HG02623 (cell line): Measurements from ENCODE around the gene EPHB1.
"Not testable (repeated sequence)": the region's sequence is repeated elsewhere in the genome, so short reads cannot be mapped to it uniquely, and the experiment has no call there.

ENCODE experiments used
- ATAC-seq: cut with Tn5 transposase; IDR thresholded peaks from one replicate; pipeline ENCODE4 v1.9.1; 2021; ENCODE audit warnings: moderate library complexity; ENCODE audit not compliant: unreplicated experiment

EPHB1 gene

DNA sequence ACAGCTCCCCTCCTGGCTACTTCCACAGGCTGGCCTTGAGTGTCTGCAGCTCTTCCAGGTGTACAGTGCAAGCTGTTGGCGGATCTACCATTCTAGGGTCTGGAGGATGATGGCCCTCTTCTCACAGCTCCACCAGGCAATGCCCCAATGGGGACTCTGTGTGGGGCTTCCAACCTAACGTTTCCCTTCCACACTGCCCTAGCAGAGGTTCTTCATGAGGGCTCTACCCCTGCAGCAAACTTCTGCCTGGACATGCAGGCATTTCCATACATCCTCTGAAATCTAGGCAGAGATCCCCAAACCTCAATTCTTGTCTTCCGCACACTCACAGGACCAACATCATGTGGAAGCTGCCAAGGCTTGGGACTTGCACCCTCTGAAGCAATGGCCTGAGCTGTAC, 438.4 kb downstream of the EPHB1 start:
- ATAC-seq, result not testable (repeated sequence)

DNA sequence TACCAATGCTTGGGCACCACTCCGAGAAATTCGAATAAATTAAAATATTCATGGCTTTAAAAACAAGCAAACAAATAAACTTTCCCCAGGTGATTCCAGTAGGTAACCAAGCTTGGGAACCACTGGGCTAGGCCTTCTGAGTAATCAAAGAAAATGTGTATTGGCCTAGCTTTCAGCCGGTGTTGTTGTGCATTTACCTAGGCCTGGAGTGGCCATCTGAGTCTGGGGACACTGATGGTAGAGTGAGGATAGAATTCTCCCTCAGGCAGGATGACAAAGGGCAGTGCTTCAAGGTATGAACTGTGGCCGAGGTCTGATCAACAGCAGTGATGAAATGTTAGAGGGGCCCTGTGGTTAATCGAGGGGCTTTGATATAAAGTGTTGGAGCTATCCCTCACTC, 440.5 kb downstream of the EPHB1 start:
- ATAC-seq, result no peak

- no peak for ATAC-seq
These were observed 442.5 kb downstream of the EPHB1 start for GRCh38 chr3:135237371-135238143.

GRCh38 chr3:135238236-135238830, 443.3 kb downstream of the EPHB1 start:
- no peak for ATAC-seq

- ATAC-seq, result no peak
These were observed 444.0 kb downstream of the EPHB1 start for GRCh38 chr3:135238871-135239614.

GRCh38 chr3:135239615-135239884, 444.5 kb downstream of the EPHB1 start:
- ATAC-seq, result no peak

GRCh38 chr3:135240426-135240825, 445.4 kb downstream of the EPHB1 start:
- no peak for ATAC-seq

- ATAC-seq, result no peak
These were observed 447.2 kb downstream of the EPHB1 start for GRCh38 chr3:135242285-135242684.

DNA sequence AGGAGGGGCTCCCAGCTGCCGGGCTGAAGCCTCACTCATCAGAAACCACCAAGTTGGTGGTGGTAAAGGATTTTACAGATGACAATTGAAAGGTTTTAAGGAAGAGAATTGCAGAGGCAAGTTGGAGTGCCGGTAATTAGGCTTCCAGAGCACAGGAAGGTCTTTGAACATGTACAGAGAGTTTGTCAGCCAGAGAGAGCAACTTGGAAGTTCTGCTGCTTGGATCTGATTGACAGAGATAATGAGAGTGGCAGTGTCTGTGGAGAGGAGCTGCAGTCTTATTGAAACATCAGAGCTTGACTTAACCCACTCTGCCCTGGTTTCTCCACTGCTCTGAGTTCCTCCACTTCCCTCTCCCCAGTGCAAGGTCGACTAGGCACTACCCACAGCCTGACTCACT, 448.6 kb downstream of the EPHB1 start:
- ATAC-seq, result no peak

GRCh38 chr3:135246027-135246426, 451.0 kb downstream of the EPHB1 start:
- no peak for ATAC-seq

- no peak for ATAC-seq
These were observed 453.2 kb downstream of the EPHB1 start for GRCh38 chr3:135248213-135248612.

DNA sequence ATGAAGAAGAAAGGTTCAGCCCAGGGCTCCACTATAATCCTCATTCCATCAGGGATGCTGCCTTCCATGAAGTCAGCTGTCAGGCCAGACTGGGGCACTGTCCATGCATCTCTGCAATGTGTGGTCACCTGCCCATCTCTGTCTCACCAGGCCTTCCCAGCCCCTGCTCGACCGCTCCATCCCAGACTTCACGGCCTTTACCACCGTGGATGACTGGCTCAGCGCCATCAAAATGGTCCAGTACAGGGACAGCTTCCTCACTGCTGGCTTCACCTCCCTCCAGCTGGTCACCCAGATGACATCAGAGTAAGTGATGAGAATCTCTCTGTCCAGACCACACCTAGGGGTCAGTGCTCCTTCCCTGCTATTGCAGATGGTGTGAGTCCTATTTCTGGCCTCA, 454.1 kb downstream of the EPHB1 start:
- ATAC-seq, result no peak

GRCh38 chr3:135258916-135259315, 463.9 kb downstream of the EPHB1 start:
- no peak for ATAC-seq

DNA sequence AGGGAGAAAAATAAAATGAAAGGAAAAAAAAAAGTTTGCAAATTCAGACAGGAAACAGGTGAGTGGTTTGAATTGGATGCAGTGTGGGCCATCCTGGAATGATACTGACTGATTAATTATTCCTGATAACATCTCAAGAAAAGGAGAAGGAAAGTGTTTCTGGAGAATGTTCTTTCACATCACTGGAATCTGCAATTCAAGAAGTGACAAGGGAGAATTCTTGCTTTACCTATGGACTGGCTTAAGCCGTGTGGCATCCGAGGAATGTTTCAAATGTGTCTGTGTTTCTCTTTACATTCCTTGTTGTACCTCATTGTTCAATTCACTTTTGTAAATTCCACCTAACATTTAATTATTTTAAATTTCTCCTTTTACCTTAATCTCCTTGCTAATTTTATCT, 465.0 kb downstream of the EPHB1 start:
- ATAC-seq, result no peak

GRCh38 chr3:135261214-135261775, 466.2 kb downstream of the EPHB1 start:
- no peak for ATAC-seq

DNA sequence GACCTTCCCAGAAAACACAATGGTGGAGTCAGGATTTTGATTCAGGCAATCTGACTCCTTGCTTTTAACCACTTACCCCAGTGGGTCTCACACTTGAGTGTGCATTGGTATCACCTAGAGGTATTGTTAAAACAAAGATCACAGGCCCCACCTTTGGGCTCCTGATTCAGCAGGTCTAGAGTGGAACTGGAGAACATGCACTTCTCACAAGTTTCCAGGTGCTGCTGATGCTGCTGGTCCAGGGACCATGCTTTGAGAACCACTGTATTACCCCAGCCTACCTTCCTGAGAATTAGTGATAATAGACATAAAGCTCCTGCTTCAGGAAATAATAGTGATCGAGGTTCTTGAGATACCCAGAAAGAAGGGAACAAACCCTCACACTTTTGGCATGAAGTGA, 466.9 kb downstream of the EPHB1 start:
- ATAC-seq, result no peak

- no peak for ATAC-seq
These were observed 467.4 kb downstream of the EPHB1 start for GRCh38 chr3:135262441-135262840.

- no peak for ATAC-seq
These were observed 468.3 kb downstream of the EPHB1 start for GRCh38 chr3:135263331-135263730.

DNA sequence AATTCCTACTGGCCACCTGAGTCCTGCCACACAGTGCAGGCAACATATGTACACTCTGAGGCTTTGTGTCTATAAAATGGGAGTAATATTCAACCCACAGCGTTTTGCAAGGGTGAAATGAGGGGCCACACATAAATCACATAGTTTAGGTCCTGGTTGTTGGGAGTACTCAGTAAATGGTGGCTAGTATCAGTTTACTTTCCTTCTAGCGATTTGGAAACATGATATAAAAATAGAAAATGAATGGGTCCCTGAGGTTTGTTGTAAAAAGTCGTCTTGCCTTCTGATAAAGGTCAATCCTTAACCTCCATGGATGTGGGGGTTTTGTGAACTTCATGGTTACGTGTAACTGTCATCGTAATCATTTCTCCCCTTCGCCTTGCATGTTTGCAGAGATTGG, 472.4 kb downstream of the EPHB1 start:
- no peak for ATAC-seq

DNA sequence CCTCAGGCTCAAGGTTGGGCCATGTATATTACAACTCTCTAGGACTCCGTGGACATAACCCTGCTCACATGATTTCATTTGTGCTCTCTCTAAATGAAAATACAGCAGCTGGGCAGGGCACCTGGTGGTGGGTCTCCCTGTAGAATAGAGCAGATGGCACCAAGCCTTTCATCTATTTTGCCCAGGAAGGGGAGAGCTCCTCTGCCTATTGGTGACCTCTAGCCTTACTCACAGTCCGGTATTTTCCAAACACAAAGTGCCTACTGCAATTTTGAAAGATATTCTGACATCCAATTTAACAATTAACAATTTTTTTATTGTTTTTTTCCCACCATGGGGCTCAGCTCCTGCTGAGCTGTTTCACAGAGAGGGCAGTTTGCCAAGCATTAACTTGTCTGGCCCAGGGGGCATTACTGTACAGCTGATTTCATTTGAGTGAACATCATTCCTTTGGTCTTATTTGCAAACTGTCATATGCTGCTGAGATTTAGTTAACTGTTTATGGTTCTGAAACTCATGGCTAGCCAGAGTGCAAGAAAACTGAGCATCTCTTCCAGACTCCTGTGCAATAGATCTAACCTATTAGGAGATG, 474.0 kb downstream of the EPHB1 start:
- no peak for ATAC-seq

- ATAC-seq, result no peak
These were observed 476.3 kb downstream of the EPHB1 start for GRCh38 chr3:135271177-135272025.
